NCI-H446 (cell line): ENCODE measurements around the gene KMT2A.

Experiments used
- DNase-seq, 2 experiments: peaks; one replicate each; lab custom pipeline; 2025; lab: John Stamatoyannopoulos, UW

Gene KMT2A

DNA sequence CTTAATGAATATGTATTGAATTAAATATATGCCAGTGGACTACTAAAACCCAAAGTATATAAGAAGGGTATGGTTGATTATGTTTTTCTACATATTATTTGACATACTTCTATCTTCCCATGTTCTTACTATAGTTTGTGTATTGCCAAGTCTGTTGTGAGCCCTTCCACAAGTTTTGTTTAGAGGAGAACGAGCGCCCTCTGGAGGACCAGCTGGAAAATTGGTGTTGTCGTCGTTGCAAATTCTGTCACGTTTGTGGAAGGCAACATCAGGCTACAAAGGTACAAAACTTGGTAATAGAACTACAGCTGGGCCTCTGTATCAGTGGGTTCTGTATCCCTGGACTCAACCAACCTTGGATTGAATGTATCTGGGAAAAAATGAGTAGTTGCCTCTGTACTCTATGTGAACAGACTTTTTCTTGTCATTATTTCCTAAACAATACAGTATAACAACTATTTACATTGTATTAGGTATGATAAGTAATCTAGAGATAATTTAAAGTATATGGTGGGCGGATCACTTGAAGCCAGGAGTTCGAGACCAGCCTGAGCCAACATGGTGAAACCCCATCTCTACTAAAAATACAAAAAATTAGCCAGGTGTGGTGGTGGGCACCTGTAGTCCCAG is 52.3 kb downstream of the KMT2A start:
- DNase-seq: peak; percentile 68 to 74

GRCh38 chr11:118491041-118491440 is 54.7 kb downstream of the KMT2A start:
- DNase-seq: no peak

DNA sequence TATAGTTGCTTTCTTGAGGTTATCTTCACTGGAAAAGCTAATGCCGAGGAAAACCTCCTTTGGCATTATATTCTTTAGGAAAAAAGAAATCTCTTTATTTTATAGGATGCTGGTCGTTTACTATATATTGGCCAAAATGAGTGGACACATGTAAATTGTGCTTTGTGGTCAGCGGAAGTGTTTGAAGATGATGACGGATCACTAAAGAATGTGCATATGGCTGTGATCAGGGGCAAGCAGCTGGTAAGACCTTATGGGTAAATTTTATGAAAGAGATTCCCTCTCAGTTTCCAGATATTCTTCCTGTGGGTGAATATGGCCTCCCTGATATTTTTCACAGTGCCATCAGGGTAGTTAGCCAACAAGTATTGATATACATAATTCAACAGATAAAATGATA is 61.5 kb downstream of the KMT2A start:
- no peak for DNase-seq

- DNase-seq: no peak
Observed at GRCh38 chr11:118503216-118503615, 66.9 kb downstream of the KMT2A start.

- DNase-seq: no peak
Observed at GRCh38 chr11:118511601-118512000, 75.3 kb downstream of the KMT2A start.

DNA sequence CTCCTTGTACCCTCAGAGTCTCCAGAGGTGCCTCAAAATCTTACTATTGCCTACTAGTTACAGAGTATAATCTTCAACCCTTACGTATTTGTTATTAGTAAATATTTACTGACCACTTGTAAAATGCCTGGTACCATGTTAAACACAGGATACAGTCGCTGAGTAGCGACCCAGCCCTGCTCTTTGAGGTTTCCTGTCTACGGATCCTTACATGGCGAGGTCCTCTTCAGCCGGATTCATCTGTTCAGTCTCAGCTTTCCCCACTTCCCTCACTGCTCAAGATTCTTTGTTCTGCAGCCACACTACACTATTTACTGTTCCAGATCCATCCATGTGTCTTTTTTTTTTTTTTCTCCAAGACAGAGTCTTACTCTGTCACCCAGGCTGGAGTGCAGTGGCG is 77.8 kb downstream of the KMT2A start:
- no peak for DNase-seq

DNA sequence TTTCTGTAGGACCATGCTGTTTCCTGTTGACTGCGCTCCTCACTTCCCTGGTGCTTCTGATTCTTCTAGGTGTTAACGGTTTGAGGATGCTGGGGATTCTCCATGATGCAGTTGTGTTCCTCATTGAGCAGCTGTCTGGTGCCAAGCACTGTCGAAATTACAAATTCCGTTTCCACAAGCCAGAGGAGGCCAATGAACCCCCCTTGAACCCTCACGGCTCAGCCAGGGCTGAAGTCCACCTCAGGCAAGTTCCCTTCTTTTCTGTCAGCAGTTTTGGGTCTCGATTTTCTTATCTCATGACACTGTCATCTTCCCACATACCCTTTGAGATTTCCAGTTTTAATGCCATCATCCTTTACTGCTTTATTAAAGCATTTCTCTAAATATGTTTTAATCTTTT is 83.3 kb downstream of the KMT2A start:
- DNase-seq: no peak

DNA sequence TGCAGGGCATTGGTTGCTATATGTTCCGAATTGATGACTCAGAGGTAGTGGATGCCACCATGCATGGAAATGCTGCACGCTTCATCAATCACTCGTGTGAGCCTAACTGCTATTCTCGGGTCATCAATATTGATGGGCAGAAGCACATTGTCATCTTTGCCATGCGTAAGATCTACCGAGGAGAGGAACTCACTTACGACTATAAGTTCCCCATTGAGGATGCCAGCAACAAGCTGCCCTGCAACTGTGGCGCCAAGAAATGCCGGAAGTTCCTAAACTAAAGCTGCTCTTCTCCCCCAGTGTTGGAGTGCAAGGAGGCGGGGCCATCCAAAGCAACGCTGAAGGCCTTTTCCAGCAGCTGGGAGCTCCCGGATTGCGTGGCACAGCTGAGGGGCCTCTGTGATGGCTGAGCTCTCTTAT is 85.6 kb downstream of the KMT2A start:
- DNase-seq: no peak

GRCh38 chr11:118522571-118523072 is 86.3 kb downstream of the KMT2A start:
- peak in 1 of 2 experiments; percentile 17 for DNase-seq

DNA sequence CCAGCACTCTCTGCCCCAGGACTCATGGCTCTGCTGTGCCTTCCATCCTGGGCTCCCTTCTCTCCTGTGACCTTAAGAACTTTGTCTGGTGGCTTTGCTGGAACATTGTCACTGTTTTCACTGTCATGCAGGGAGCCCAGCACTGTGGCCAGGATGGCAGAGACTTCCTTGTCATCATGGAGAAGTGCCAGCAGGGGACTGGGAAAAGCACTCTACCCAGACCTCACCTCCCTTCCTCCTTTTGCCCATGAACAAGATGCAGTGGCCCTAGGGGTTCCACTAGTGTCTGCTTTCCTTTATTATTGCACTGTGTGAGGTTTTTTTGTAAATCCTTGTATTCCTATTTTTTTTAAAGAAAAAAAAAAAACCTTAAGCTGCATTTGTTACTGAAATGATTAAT is 88.1 kb downstream of the KMT2A start:
- DNase-seq: no peak

- DNase-seq: no peak
Observed at GRCh38 chr11:118524757-118525470, 88.6 kb downstream of the KMT2A start.

DNA sequence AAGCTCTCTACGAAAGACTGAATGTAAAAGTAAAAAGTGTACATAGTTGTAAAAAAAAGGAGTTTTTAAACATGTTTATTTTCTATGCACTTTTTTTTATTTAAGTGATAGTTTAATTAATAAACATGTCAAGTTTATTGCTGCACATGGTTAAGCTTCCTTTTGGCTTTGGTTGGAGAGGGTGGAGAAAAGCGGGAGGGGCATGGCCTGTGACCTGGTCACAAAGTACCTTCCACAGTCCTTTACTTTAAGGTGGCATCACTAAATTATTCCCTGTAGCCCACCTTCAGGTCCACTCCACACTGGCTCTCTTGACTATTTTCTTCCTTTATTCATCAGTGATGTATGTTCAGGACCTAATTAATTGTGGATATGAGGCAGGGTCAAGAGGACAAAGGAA is 90.4 kb downstream of the KMT2A start:
- DNase-seq: no peak

DNA sequence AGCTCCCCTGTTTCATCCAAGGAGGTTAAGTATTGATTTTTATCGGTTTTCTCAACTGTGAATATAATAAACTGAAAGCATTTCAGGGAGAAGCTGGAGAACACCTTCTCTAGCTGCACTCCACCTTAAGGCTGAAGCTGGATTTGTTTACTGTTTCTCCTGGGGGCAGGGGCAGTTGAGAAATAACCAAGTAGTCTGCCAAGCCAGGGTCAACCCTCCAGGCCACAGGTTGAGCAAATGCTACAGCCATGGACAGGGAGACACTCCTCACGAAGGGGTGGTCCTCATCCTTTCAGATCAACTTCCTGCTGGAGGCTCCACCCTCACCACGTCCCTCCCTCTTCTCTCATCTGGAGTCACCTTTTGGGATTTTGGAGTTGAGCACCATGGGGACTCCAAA is 90.8 kb downstream of the KMT2A start, which contains the start of gene TTC36:
Gene TTC36, plus strand, starts transcription at position 366 of the 400 bp plus-strand sequence. Its CDS starts 21 bp downstream, at position 387.
- DNase-seq: no peak

GRCh38 chr11:118528511-118528910 is 92.2 kb downstream of the KMT2A start:
- no peak for DNase-seq

- DNase-seq: no peak
Observed at GRCh38 chr11:118529584-118530175, 93.4 kb downstream of the KMT2A start.

- no peak for DNase-seq
Observed at GRCh38 chr11:118530180-118530682, 93.9 kb downstream of the KMT2A start.

- peak in 1 of 2 experiments; percentile 62 for DNase-seq
Observed at GRCh38 chr11:118530683-118531596, 94.6 kb downstream of the KMT2A start, which contains the start of gene TMEM25. TMEM25 (plus strand) TSS chr11:118531192; CDS start chr11:118531802, 610 bp downstream.

DNA sequence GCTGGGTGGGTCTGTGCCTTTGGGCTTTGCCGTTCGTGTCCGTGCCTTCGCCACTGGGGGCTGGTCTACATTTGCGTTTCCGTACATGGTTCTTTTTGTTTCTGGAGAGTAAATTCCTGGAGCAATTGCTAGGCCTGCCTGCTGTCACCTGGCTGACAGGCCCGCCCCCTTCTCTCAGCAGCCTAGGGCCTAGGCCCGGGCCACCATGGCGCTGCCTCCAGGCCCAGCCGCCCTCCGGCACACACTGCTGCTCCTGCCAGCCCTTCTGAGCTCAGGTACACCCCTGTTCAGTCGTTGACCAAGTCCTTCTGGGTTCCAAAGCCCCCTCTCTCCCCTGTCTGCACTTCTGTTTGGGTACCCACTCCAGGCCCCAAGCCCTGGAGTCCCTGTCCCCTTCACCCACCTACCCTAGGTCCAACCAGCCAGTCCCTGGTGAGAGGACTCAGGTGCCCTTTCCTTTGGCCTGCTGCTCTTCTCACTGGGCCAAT is 95.3 kb downstream of the KMT2A start:
- DNase-seq: no peak

DNA sequence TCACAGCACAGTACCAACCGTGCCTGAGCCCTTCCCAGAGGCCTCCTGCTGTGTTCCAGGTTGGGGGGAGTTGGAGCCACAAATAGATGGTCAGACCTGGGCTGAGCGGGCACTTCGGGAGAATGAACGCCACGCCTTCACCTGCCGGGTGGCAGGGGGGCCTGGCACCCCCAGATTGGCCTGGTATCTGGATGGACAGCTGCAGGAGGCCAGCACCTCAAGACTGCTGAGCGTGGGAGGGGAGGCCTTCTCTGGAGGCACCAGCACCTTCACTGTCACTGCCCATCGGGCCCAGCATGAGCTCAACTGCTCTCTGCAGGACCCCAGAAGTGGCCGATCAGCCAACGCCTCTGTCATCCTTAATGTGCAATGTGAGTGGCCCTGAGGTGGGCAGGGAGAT is 95.8 kb downstream of the KMT2A start:
- no peak for DNase-seq

- no peak for DNase-seq
Observed at GRCh38 chr11:118532852-118533768, 96.8 kb downstream of the KMT2A start.
